ENCODE measurements around the gene RPS14.

- TF ChIP-seq TAF1 (IDR thresholded peaks at IDR 0.05; ENCODE audit: low read depth, low read length) = no peak
- TF ChIP-seq POLR2A (IDR thresholded peaks at IDR 0.05; ENCODE audit: low read depth, low read length) = no peak
- TF ChIP-seq POLR2AphosphoS5 (IDR thresholded peaks at IDR 0.05; ENCODE audit: low read depth, low read length) = no peak
- TF ChIP-seq SPI1 (IDR thresholded peaks at IDR 0.05; ENCODE audit: low read depth, low read length) = no peak
Observed at GRCh38 chr5:150422758-150423157, 26.8 kb downstream of the RPS14 start.

All from GM12891 (cell line).